Ureter (tissue), 1 donor: ENCODE measurements around the gene INSIG2. TPM values are rescaled to one million over a fixed set of nuclear protein-coding genes. Genes with fewer than 3 reads are reported as not detected.
"Not testable (repeated sequence)": the region's sequence is repeated elsewhere in the genome, so short reads cannot be mapped to it uniquely, and the experiment has no call there.

Source experiments
- DNase-seq: peaks from one replicate; pipeline ENCODE4 v3.0.0-alpha.2; 2020; ENCODE audit warnings: low spot score
- total RNA-seq: library from RNA; stranded (reverse); gene quantifications from one replicate; pipeline ENCODE4 v1.2.4, GENCODE V29; 2023
- donor health status: DM: yes; HTN: yes; CAD: no.

The INSIG2 gene
- total RNA-seq, 1 donor from 2014 or later = 14.3 TPM

DNA sequence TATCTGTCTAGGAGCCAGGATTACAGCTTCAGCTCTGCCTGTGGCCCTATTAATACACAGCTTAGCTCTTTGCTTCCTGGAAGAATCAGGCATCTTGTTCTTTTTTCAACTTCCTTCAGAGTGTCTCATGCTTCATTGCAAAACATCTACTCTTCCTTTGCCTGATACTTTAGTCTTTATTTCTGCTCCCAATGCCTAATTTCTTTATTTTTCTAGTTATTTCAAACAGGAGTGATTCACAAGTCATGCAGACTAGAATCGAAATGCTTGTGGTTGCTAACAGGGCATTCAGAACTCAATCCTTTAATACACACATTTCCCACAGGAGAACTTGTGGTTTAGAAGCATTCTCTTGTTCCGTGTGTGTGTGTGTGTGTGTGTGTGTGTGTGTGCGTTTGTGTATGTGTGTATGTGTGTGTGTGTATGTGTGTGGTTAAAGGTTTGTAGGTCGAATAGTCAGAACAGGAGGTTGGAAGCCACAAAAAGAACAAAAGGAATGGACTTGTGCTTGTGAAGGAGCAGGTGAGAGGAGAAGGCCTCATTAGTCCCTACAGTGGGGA, 28.3 kb upstream of the INSIG2 start:
- DNase-seq = no peak

DNA sequence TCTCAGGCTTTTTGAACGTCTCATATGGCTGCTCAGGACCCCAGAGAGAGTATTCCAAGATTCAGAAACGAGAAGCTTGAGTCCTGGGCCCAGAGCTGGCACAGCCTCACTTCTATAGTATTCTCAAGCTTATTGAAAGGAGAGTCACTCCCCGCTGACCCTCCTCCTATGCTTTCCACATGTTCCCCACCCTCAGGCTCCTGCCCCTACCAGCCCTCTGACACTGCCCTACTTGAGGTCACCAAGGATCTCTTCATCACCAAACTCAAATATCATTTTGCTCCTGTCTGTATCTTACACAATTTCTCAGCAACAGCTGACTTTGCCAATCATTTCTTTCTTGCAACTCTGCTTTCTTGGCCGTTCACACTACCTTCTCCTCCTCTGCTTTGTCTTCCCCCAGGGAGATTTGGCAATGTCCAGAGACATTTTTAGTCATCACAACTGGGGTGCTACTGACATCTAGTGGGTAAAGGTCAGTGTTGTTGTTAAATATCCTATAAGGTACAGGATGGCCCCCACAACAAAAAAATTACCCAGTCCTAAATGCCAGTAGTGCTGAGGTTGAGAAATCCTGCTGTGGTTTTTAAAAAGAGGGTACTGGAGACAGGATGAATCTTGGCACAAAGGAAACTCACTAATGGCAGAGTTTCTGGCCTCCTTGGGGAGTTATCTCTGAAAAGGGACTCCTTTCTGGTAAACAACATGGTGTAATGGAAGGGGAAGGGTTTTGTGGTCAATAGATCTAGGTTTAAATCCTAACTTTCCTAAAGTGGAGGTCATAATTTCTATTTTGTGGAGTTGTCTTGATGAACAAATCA, 26.9 kb upstream of the INSIG2 start:
- no peak for DNase-seq

DNA sequence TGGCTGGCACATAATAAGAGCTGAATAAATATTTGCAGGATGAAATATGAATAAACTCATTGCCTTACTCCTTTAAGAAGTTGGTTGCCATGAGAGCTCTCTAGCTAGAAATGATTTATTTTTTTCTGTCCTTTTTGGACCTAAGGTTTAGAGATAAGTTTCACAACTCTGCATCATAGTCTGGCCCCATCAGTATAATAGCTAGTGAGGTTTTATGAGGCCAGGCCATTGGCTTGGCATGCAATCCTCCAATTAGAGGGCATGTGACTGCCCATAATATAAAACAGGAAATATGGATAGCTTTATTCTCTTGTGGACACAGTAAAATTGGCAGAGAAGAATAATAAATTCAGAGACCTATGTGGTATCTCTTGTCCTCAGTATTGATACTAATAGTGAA, 26.2 kb upstream of the INSIG2 start:
- DNase-seq = no peak

DNA sequence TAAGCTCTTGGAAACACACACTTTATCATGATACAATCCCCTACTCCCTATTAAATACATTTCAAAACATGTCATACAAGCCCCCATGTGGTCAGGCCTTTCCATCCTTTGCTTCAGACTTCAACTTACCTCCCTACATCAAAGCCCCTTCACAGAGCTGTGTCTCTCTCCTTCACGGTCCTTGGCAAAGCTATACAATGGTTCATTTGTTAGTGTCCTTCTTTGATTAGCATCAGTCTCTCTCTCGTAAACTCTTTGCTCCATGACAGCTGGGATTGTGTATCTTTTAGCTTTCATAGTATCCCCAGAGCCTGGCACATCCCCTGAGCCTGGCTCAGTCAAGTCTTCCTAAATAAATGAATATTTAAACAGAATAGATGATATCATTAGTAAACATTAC, 25.6 kb upstream of the INSIG2 start:
- DNase-seq = no peak

DNA sequence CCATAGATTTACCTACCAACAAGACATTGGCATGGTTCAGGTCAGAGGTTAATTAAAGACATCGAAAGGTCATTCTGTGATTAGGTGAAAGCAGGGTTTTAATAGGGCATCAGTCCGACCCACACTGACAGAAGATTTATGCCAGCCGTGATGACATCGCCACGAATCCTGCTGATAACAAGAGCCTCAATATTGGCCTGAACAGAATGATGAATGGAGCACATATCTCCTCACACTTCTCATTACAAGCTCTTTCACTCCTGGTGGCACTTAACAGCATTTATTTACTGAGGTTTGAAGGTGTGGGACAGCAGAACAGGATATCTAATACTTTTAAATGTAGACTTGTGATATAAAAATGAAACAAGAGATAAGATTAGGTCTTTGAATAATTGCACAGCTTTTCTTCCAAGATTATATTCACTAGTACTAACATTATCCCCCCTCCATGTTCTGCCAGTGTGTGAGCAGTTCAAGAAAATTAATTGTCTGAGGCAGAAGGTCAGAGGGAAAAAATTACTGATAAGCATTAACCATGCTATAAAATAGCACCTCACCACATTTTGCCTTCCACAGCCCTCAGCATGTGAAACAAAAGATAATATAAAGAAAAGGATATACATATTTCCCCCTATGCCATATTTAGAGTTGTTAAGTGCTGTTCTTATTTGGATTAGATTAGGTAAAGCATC, 23.1 kb upstream of the INSIG2 start:
- DNase-seq = no peak

DNA sequence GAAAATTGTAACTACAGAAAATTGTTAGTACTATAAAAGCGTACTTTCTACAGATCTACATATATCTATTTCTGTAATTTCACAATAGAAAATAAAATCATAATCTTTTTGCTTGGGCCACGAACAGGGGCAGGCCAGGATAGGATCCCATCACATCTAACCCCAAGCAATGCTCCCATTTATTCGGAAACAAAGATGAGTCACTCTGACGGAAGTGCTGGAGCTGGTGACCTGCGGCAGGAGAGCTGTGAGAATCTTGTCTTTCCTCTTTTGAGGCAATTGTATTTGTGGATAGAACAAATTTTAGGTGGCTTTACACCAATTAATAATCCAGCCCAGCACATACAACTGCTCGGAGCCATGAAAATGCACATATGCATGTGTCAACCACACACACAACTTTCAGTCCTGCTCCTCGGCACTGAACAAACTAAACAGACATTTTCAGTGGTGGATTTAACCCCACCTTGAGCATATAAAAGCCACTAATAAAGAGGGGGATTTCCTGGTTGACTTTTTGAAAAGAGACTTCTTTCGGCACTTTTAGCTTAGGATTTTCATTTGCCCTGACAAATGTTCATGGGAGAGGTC, 22.3 kb upstream of the INSIG2 start:
- no peak for DNase-seq

DNA sequence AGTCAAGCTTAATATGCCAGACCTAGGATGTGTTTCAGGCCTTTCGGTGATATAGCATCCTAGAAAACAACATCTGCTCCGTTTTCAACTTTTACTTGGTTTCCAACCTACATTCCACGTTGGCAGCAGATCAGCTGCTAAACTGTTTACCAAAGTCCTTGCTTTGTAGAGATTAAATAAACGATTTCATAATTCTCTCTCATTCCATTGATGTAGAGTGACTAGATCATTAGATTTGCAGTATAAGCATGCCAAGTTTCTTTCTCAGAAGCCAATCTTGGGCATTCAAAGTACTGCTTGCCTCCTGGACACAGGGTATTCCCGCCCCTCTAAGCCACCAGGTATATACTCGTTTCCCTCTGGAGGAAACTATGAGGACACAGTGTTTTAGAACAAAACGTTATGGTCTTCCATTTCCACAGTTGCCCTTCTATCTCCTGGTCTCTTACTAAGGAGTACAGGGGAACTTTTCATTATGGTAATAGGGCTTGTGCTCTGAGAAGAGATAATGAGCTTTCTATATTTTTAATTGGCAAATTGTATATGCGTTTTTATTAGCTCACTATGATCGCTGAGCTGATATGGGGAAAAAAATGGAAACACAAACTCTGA, 10.5 kb upstream of the INSIG2 start:
- DNase-seq = no peak

DNA sequence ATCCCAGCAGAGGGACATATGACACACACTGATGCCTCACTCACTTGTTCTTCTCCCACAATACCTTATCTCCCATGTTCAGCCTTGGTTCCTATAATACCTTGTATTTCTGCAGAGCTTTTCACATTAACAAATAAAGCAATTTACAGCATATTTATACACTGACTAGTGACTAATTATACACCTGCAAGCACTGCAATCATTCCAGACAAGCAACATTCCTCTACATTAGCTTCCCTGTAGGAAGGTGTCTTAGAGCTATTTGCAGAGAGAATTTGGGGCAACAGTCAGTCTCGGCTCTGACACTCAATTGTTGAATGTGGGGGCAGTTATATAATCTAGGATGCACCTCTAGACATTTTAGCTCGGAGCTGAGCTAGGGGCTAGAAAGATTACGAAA, 9.5 kb upstream of the INSIG2 start:
- DNase-seq = no peak

DNA sequence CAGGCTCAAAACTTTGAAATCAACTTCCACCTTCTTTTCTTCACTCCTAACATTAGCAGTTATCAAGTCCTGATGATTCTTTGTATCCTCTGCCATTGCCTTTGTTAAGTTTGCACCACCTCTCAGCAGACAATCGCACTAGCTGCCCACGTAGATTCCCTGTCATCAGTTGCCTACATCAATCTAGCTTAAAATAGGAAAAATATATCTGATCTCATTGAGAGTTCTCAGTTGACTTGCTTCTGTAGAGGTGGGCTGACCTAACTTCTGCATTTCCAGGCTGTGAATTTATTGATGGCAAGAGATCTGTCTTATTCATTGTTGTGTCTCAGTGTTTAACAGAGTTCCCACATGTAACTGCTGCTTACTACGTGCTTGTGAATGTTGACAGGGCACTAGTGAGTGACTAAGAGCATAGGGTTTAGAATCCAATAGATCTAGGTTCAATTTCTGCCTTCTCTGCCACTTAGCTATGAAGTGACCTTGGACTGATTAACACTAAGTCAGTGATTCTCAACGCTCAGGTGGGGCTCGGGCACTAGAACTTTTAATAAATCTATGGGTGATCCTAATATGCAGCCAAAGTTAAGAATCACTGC, 3.7 kb upstream of the INSIG2 start:
- DNase-seq = no peak

DNA sequence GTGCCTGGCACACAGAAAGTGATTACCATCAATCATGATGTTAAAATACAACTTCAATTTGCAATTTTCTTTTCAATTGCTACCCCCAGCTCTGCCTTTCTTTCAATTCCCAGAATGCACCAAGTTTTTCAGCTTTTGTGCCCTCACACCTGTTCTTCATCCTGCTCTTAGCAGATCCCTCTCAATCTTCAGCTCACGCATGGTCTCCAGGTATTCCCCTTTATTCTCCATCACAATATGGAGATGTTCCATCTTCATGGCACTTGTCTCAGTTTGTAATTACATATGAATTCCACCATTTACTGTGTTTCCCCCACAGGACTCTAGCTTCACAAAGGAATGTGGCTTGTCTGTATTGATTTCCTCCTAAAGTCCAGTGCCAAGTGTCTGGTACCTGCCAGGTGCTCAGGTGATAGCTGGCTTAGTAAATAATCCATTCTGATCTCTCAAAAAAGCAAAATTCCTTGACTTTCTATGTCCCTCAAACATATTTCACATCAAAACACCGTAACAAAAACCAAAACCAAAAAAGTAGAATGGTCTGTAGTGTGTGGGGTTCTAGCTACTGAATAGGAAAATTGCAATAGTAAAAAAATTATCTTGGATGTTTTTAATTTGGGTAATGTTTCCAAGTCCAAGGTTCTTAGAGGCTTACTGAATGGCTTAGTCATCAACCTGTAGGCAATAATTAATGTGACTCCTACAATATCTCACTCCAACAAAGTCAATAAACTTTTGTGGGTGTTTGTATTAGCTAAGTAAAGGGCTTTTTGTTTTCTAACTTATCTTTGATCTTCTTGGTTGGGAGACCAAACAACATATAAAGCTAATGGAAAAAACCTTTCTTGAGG, 2.9 kb upstream of the INSIG2 start:
- no peak for DNase-seq

DNA sequence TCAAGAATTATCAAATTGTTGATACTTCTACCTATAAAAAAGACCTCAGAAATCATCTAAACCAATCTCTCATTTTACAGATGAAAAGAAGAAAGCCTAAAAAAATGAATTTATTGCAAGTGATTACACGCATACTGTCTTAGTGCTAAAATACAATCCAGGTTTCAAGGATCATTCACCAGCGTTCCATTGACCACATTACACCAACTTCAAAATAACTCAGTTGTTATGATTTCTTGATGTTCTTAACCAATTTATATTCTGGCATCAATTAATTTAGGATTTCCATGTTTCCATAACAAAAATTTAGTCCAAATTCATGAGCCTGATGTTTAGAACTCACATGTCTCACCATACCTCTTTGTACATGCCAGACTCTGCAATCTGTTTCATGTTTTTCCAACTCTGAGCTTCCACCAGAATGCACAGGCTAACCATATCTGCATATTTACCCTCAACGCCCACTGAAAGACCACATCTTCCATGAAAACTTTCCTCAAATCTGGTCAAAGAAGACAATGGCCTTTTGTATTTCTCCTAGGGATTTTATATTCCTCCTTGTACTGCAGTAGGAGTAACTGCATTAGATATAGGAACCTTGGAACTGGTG, 2.1 kb upstream of the INSIG2 start:
- no peak for DNase-seq

DNA sequence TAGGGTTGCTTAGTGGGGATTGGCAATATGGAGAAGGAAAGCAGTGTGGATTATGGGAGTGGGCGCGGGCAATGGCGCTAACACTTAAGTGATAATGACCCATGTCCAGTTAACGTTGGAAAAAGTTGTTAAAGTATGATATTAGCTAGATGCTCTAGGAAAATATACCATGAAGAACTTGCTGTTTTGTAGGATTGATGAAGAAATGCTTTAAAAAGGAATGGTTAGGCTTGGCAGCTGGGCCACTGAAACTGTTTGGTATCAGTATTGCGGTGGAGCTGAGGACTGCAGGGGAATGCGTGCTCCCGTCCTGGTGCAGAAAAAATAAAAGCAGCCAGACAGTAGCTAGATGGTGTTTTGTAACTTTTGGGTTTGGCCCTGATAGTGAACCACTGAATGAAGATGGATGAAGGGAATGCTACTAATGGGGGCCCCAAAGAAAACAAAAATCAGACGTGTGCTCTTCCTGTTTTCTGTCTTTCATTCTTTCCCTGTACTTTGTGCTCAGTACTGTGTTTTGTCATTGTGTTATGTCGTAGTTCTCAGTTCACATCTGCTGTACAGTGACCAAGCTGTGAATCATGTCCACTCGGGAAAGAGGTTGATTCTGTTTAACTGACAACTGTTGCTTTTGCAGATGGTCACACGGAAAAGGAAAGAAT, 999 bp downstream of the INSIG2 start:
- DNase-seq = no peak

DNA sequence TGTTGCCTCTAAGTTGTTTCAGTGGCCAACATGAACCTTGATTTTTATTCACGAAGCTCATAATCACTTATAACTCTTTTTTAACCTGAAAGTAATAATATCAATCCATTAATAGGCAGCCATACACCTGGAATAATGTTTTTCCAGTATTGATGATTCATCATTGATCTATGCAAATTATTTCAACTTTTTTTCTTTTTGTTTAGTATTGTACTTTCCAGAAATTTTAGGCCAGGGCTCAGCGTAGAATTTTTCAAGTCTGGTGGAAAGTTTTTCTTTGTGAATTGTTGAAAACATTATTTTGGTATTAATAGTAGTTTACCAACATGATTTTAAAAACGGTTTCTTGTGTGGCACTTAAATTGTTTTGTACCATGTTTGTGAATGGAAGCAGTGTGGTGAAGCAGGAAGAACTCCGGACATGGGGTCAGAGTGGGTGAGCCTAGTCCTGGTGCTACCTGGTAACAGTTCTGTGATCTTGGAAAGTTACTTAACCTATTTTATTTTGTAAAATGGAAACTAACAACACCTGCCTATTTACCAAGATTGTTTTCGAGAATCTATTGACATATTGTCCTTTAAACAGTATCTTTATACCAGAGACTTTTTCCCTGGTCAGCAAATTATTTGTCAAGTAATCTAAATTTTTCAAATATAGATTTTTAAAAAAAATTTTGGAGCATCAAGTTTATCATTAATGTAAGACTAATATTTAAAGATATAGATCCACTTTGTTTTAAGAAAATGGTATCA, 2.3 kb downstream of the INSIG2 start:
- no peak for DNase-seq

DNA sequence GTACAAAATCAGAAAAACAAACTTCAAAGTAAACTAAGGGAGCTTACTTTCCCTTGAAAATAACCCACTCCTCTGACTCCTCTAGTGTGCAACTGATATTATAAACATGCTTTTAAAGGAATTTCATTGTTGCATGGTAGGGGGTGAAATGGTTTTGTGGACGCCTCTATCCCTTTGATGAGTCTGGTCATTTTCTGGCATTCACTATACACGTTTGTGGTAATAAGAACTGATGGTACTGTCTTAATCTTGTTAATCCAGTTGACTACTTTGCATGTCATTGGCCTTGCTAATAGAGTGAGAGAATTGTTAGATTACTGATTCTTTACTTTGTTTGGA, 2.8 kb downstream of the INSIG2 start:
- no peak for DNase-seq

DNA sequence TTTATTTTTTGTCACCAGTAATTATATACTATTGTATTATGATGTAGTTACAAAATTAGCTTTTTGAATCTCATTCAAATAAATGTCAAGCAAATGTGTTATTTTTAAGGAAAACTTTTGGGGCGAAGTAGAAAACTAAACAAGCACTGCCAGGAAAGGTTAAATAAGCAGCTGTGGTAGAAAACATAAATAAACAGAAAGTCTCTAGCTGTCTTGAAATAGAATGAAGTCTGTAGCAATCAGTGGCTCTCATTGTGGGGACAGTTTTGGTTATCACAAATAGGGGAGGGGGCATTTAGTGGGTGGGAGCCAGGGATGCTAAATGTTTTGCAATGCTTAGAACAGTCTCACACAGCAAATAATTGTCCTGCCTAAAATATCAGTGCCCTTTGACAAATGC, 3.4 kb downstream of the INSIG2 start:
- DNase-seq = no peak

DNA sequence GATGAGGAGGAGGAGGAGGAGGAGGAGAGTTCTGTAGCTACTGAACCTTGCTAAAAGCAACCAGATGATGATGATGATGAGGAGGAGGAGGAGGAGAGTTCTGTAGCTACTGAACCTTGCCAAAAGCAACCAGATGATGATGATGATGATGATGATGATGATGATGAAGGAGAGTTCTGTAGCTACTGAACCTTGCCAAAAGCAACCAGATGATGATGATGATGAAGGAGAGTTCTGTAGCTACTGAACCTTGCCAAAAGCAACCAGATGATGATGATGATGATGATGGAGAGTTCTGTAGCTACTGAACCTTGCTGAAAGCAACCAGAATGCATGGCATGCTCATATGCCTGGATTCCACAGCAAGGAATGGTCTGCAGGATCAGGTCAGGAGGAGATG, 5.8 kb downstream of the INSIG2 start:
- not testable (repeated sequence) for DNase-seq

DNA sequence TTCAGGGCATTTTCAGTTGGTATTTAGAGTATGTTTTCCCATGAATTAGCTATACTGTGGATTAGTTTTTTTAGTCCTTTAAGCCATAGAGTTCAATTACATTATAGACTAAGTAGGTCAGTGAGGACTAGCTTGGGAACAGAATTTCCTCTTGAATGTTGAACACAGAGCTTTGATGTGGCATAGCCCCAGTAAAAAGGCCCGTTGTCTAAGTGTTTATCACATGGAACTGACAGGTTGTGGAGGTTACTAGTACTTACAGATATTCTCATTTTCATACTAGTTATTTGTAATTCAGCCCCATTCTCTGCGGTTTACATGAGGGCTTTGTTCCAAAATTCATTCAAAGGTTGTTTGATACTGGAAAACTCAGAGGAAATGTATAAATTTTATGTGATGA, 6.2 kb downstream of the INSIG2 start:
- DNase-seq = no peak

DNA sequence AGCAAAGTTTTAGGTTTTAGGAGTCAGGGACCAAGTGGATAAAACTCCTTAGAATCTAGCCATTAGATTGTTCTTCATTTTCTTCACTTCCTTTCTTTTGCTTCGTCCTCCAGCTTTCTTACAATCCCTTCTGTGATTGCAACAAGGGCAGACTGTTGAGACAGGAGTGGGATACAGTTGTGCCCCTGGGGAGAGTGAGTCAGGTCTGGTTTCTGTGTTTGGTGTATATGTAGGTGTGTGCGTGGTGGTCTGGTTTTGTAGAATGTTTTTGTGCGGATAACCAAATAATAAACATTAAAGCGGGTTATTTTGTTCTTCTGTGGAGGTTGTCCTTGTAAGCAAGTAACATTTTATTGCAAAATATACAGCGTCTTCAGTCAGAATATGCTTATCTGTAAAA, 7.3 kb downstream of the INSIG2 start:
- DNase-seq = no peak

DNA sequence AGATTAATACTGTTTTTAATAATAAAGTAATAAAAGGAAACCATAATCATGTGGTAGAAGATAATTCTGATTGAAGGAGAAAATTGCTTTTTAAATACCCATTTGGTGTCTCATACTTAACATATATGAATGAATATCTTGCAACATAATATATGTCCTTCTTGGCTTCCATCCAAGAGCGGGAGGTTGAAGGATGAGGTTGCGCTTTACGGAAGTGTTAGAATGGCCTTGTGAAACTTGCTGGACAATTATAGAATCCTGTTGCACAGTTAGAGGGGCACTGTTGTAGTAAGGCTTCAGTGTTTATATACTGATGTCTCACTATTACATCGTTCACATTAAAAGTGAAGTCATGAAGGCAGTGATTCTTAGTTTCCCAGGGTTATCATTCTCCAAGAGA, 9.4 kb downstream of the INSIG2 start:
- DNase-seq = no peak
